GM13976 (cell line): ENCODE results near the gene ZNF48.
"Not testable (repeated sequence)": the region's sequence is repeated elsewhere in the genome, so short reads cannot be mapped to it uniquely, and the experiment has no call there.

Experiments
- DNase-seq: peaks from one replicate; pipeline ENCODE4 v3.0.0; 2012; ENCODE audit warnings: low spot score
- CTCF ChIP-seq: IDR thresholded peaks from 2 replicates; pipeline ENCODE4 v1.5.1; 2012; ENCODE audit warnings: borderline replicate concordance, mild to moderate bottlenecking; ENCODE audit not compliant: insufficient read depth; ENCODE audit errors: extremely low read depth, missing control alignments, control extremely low read depth
- in situ Hi-C: fragments of 300-500 bp; cut with MboI; formaldehyde crosslinking; loops from one replicate; pipeline ENCODE4 v1.12.0; 2022; ENCODE audit warnings: low sequenced_read_pairs, mixed read lengths, inconsistent platforms; ENCODE audit not compliant: unreplicated experiment

Gene ZNF48

GRCh38 chr16:30382111-30382881 is 12.9 kb upstream of the ZNF48 start, which contains the start of gene SEPTIN1:
Gene SEPTIN1 (minus strand): TSS chr16:30382561. CDS start chr16:30382542, 19 bp downstream.
- in situ Hi-C loops = no loop called here
- no peak for TF ChIP-seq CTCF
- peak; percentile 80 for DNase-seq

- no peak for TF ChIP-seq CTCF
- in situ Hi-C loops = no loop called here
- DNase-seq = no peak
Measured at GRCh38 chr16:30383521-30383920, 11.7 kb upstream of the ZNF48 start.

GRCh38 chr16:30394592-30395154 is 547 bp upstream of the ZNF48 start:
- no peak for TF ChIP-seq CTCF
- in situ Hi-C loops = no loop called here
- no peak for DNase-seq

- no peak for TF ChIP-seq CTCF
- DNase-seq = no peak
- in situ Hi-C loops = no loop called here
Measured at GRCh38 chr16:30395992-30396585, 869 bp downstream of the ZNF48 start.

- in situ Hi-C loops, DNase-seq: not testable (repeated sequence)
Measured at GRCh38 chr16:30396627-30397026, 1.4 kb downstream of the ZNF48 start.

- TF ChIP-seq CTCF = no peak
- DNase-seq = no peak
- in situ Hi-C loops = no loop called here
Measured at GRCh38 chr16:30397056-30397455, 1.8 kb downstream of the ZNF48 start.
